ENCODE measurements around the gene DGKI.

DNA sequence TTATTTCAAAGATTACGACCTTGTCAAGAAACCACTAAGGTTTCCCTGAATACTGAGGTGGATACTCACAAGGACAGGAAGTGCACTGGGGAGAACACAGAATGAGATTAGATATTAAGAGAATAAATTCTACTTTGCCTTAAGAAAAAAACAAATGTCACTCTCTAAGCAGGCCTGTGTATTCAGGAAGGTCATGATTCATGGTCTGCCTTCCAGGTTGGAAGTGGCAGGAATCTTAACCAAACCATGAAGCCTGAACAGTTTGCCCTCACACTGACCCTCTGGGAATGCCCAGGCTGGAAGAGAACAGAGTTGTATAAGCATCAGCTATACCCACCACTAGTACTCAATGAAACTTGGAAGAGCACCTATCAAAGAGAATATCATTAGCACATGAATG is 227.6 kb downstream of the DGKI start:
- TF ChIP-seq EZH2 (IDR thresholded peaks at IDR 0.05) (no peak), EGR1 (IDR thresholded peaks at IDR 0.05; ENCODE audit: low read depth) (no peak), POLR2A (IDR thresholded peaks at IDR 0.05; ENCODE audit: borderline replicate concordance, extremely low read depth, insufficient read depth, insufficient read length) (no peak), FOSL1 (IDR thresholded peaks at IDR 0.05; ENCODE audit: low read depth) (no peak), YY1 (IDR thresholded peaks at IDR 0.05; ENCODE audit: extremely low read depth, insufficient replicate concordance, low read depth, low read length) (no peak), POLR2AphosphoS5 (IDR thresholded peaks at IDR 0.05; ENCODE audit: low read depth, low read length) (no peak), SRF (IDR thresholded peaks at IDR 0.05; ENCODE audit: low read depth) (no peak), ZNF274 (IDR thresholded peaks at IDR 0.05; ENCODE audit: low read depth, low read length) (no peak), SIN3A (IDR thresholded peaks at IDR 0.05; ENCODE audit: low read depth) (no peak), JUND (IDR thresholded peaks at IDR 0.05) (no peak)
- TF ChIP-seq, protein P1, sequence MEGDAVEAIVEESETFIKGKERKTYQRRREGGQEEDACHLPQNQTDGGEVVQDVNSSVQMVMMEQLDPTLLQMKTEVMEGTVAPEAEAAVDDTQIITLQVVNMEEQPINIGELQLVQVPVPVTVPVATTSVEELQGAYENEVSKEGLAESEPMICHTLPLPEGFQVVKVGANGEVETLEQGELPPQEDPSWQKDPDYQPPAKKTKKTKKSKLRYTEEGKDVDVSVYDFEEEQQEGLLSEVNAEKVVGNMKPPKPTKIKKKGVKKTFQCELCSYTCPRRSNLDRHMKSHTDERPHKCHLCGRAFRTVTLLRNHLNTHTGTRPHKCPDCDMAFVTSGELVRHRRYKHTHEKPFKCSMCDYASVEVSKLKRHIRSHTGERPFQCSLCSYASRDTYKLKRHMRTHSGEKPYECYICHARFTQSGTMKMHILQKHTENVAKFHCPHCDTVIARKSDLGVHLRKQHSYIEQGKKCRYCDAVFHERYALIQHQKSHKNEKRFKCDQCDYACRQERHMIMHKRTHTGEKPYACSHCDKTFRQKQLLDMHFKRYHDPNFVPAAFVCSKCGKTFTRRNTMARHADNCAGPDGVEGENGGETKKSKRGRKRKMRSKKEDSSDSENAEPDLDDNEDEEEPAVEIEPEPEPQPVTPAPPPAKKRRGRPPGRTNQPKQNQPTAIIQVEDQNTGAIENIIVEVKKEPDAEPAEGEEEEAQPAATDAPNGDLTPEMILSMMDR (IDR thresholded peaks at IDR 0.05 in 2 of 3, conservative IDR thresholded peaks at IDR 0.05 in 1 of 3; ENCODE audit: borderline replicate concordance in 1 of 3, insufficient read depth in 1 of 3, low read depth in 2 of 3, low read length in 2 of 3), result no peak
- TF ChIP-seq, protein P2, sequence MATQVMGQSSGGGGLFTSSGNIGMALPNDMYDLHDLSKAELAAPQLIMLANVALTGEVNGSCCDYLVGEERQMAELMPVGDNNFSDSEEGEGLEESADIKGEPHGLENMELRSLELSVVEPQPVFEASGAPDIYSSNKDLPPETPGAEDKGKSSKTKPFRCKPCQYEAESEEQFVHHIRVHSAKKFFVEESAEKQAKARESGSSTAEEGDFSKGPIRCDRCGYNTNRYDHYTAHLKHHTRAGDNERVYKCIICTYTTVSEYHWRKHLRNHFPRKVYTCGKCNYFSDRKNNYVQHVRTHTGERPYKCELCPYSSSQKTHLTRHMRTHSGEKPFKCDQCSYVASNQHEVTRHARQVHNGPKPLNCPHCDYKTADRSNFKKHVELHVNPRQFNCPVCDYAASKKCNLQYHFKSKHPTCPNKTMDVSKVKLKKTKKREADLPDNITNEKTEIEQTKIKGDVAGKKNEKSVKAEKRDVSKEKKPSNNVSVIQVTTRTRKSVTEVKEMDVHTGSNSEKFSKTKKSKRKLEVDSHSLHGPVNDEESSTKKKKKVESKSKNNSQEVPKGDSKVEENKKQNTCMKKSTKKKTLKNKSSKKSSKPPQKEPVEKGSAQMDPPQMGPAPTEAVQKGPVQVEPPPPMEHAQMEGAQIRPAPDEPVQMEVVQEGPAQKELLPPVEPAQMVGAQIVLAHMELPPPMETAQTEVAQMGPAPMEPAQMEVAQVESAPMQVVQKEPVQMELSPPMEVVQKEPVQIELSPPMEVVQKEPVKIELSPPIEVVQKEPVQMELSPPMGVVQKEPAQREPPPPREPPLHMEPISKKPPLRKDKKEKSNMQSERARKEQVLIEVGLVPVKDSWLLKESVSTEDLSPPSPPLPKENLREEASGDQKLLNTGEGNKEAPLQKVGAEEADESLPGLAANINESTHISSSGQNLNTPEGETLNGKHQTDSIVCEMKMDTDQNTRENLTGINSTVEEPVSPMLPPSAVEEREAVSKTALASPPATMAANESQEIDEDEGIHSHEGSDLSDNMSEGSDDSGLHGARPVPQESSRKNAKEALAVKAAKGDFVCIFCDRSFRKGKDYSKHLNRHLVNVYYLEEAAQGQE (IDR thresholded peaks at IDR 0.05; ENCODE audit: low read depth), result no peak
- TF ChIP-seq, protein P3, sequence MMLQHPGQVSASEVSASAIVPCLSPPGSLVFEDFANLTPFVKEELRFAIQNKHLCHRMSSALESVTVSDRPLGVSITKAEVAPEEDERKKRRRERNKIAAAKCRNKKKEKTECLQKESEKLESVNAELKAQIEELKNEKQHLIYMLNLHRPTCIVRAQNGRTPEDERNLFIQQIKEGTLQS (IDR thresholded peaks at IDR 0.05), result no peak

Measured in HCT116 (cell line).